Measurements from ENCODE around the gene DESI2. TPM values are rescaled to one million over a fixed set of nuclear protein-coding genes. Genes with fewer than 3 reads are reported as not detected.

DESI2 gene
- total RNA-seq, 2 experiments from 2014 or later, result 40.6 to 57.5 TPM

DNA sequence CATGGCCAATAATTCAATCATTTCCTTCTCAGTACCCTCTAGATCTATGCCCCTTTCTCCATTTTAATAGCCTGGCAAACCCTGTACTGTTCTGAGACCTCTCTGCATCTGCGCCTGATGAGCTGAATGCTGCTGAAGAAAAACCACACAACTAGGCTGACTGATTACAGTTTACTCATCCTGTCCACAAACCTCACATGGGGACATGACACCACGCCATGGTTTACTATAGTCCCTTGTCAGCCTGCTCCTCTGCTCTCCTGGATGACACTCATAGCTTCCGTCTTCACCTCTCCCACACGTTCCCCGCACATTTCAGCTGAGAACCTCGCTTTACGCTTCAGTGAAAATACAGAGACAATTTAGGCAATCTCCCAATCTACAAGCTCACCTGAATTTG, 59.7 kb downstream of the DESI2 start:
- Histone ChIP-seq H3K36me3 (ENCODE audit: insufficient read depth, low read length) (peaks cover under 1% of the 10 kb centered on the region; the same call in 1 of the 2 replicates), H3K4me3 (ENCODE audit: low read depth, low read length, poor library complexity, severe bottlenecking) (no peak overlapping the region), H3K4me1 (ENCODE audit: insufficient read depth, low read length, poor library complexity, severe bottlenecking) (peaks cover 8% of the 10 kb centered on the region), H2AFZ (ENCODE audit: low read length) (no peak overlapping the region), H4K20me1 (ENCODE audit: insufficient read depth, low read length) (no peaks in the 10 kb centered on the region), H3K4me2 (ENCODE audit: low read length) (no peak overlapping the region), H3K79me2 (ENCODE audit: insufficient read depth, low read depth, low read length) (no peaks in the 10 kb centered on the region), H3K9me2 (ENCODE audit: insufficient read depth, low read length) (no peaks in the 10 kb centered on the region), H3K27ac (ENCODE audit: low read depth, low read length, poor library complexity, severe bottlenecking) (no peak overlapping the region), H3K9me3 (ENCODE audit: low read length) (no peaks in the 10 kb centered on the region)
- no peak for TF ChIP-seq EZH2phosphoT487 (IDR thresholded peaks at IDR 0.05; ENCODE audit: borderline replicate concordance, low read depth, low read length)
- TF ChIP-seq, protein P1, sequence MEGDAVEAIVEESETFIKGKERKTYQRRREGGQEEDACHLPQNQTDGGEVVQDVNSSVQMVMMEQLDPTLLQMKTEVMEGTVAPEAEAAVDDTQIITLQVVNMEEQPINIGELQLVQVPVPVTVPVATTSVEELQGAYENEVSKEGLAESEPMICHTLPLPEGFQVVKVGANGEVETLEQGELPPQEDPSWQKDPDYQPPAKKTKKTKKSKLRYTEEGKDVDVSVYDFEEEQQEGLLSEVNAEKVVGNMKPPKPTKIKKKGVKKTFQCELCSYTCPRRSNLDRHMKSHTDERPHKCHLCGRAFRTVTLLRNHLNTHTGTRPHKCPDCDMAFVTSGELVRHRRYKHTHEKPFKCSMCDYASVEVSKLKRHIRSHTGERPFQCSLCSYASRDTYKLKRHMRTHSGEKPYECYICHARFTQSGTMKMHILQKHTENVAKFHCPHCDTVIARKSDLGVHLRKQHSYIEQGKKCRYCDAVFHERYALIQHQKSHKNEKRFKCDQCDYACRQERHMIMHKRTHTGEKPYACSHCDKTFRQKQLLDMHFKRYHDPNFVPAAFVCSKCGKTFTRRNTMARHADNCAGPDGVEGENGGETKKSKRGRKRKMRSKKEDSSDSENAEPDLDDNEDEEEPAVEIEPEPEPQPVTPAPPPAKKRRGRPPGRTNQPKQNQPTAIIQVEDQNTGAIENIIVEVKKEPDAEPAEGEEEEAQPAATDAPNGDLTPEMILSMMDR (conservative IDR thresholded peaks at IDR 0.05; ENCODE audit: low read length), result no peak
- intact Hi-C loops (cut with micrococcal nuclease; ENCODE audit: unreplicated experiment), result no loop called here
- DNase-seq (ENCODE audit: low spot score), result no peak
- POLR2A ChIA-PET, result interaction anchor here (0.7 to 1.1 kb wide), 2 partner anchors 12 to 20 kb away, joined by 3 read pairs; no protein-coding TSS in a partner anchor
- CTCF ChIA-PET (ENCODE audit: unreplicated experiment), result no interaction called here
- no TSS peak for BruUV-seq (replicated peaks)

DNA sequence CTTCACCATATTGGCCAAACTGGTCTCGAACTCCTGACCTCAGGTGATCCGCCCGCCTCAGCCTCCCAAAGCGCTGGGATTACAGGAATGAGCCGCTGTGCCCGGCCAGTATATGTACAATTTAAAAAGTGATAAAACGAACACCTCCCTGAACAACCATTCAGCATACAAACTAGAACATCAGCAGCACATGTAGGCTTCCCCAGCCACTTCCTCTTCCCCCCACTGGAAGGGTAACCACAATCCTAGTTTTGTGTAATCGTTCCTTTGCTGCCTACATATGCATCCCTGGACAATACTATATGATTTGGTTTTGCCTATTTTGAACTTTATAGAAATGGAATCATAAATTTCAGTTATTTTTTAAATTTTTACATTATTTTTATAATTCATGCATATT, 60.4 kb downstream of the DESI2 start:
- BruUV-seq (replicated peaks), result no TSS peak
- H2AFZ ChIP-seq (ENCODE audit: low read length), result no peak overlapping the region
- intact Hi-C loops (cut with micrococcal nuclease; ENCODE audit: unreplicated experiment), result no loop called here
- no peak overlapping the region for H3K4me2 ChIP-seq (ENCODE audit: low read length)
- ChIA-PET CTCF (ENCODE audit: unreplicated experiment) (no interaction called here), POLR2A (no interaction called here)
- H3K36me3 ChIP-seq (ENCODE audit: insufficient read depth, low read length), result no peaks in the 10 kb centered on the region
- no peak overlapping the region for H3K27ac ChIP-seq (ENCODE audit: low read depth, low read length, poor library complexity, severe bottlenecking)
- no peak for TF ChIP-seq EZH2phosphoT487 (IDR thresholded peaks at IDR 0.05; ENCODE audit: borderline replicate concordance, low read depth, low read length)
- TF ChIP-seq, protein P1 (conservative IDR thresholded peaks at IDR 0.05; ENCODE audit: low read length), result no peak
- peaks cover 8% of the 10 kb centered on the region for H3K4me1 ChIP-seq (ENCODE audit: insufficient read depth, low read length, poor library complexity, severe bottlenecking)
- no peaks in the 10 kb centered on the region for H3K9me2 ChIP-seq (ENCODE audit: insufficient read depth, low read length)
- H3K9me3 ChIP-seq (ENCODE audit: low read length), result no peaks in the 10 kb centered on the region
- no peak overlapping the region for H3K4me3 ChIP-seq (ENCODE audit: low read depth, low read length, poor library complexity, severe bottlenecking)
- no peaks in the 10 kb centered on the region for H3K79me2 ChIP-seq (ENCODE audit: insufficient read depth, low read depth, low read length)
- H4K20me1 ChIP-seq (ENCODE audit: insufficient read depth, low read length), result no peaks in the 10 kb centered on the region
- no peak for DNase-seq (ENCODE audit: low spot score)

DNA sequence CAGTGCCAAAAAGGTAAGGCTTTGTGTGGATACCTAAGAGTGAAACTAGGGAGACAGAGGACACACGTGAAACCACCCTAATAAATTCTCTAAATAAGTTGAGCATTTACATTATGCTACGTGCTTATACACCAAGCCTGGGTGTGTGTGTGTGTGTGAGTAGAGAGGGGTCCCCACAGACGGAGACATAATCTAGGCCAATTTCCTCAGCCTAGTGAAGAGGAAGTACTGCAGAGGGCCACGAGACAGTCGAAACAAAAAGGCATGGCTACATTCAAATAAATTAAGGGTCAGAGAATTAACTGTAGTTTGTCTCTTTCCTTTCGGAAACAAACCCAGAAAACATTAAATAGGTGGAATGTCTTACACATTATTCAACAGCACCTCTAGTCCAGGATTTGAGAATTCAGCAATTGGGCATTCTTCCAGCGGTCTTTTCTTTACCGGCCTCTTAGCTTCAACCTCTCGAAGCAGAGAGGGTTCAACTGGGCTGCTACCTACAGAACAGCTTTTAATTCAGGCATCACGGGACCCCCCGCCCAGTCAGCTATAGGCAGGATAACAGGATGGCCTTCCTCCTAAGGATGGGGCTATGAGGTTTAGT, 75.0 kb downstream of the DESI2 start:
- intact Hi-C loops (cut with micrococcal nuclease; ENCODE audit: unreplicated experiment), result no loop called here
- DNase-seq (ENCODE audit: low spot score), result no peak
- Histone ChIP-seq H3K36me3 (ENCODE audit: insufficient read depth, low read length) (no peaks in the 10 kb centered on the region), H3K4me1 (ENCODE audit: insufficient read depth, low read length, poor library complexity, severe bottlenecking) (peaks cover 8% of the 10 kb centered on the region), H3K27ac (ENCODE audit: low read depth, low read length, poor library complexity, severe bottlenecking) (no peak overlapping the region), H2AFZ (ENCODE audit: low read length) (no peak overlapping the region), H3K9me2 (ENCODE audit: insufficient read depth, low read length) (no peaks in the 10 kb centered on the region), H3K79me2 (ENCODE audit: insufficient read depth, low read depth, low read length) (no peaks in the 10 kb centered on the region), H3K9me3 (ENCODE audit: low read length) (no peaks in the 10 kb centered on the region), H3K4me3 (ENCODE audit: low read depth, low read length, poor library complexity, severe bottlenecking) (no peak overlapping the region), H4K20me1 (ENCODE audit: insufficient read depth, low read length) (no peaks in the 10 kb centered on the region), H3K4me2 (ENCODE audit: low read length) (no peak overlapping the region)
- no peak for TF ChIP-seq EZH2phosphoT487 (IDR thresholded peaks at IDR 0.05; ENCODE audit: borderline replicate concordance, low read depth, low read length)
- TF ChIP-seq, protein P1 (conservative IDR thresholded peaks at IDR 0.05; ENCODE audit: low read length), result no peak
- CTCF ChIA-PET (ENCODE audit: unreplicated experiment), result no interaction called here
- no TSS peak for BruUV-seq (replicated peaks)
- POLR2A ChIA-PET, result interaction anchor here (0.6 to 1.1 kb wide), 5 partner anchors 17 to 104 kb away, joined by 3 to 5 read pairs (median 3); no protein-coding TSS in a partner anchor
